ENCODE results near the gene TTC7B. TPM values are rescaled to one million over a fixed set of nuclear protein-coding genes. Genes with fewer than 3 reads are reported as not detected.

The TTC7B gene
- total and polyA plus RNA-seq, 2 of the 8 experiments (the other 6 are each of a cell fraction or from before 2014, with no cell fraction given): 23.7 to 34.0 TPM

- TF ChIP-seq, protein P1, sequence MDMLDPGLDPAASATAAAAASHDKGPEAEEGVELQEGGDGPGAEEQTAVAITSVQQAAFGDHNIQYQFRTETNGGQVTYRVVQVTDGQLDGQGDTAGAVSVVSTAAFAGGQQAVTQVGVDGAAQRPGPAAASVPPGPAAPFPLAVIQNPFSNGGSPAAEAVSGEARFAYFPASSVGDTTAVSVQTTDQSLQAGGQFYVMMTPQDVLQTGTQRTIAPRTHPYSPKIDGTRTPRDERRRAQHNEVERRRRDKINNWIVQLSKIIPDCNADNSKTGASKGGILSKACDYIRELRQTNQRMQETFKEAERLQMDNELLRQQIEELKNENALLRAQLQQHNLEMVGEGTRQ (IDR thresholded peaks at IDR 0.05; ENCODE audit: low read length): no peak
- no peak for TF ChIP-seq CBX5 (IDR thresholded peaks at IDR 0.05; ENCODE audit: low read depth, low read length)
- TF ChIP-seq CREB1 (IDR thresholded peaks at IDR 0.05): no peak
- no peak for TF ChIP-seq POLR2AphosphoS5 (IDR thresholded peaks at IDR 0.05; ENCODE audit: low read depth, low read length)
Observed at GRCh38 chr14:90518069-90518940, 297.9 kb downstream of the TTC7B start (continued).
